ENCODE results near the gene DMRTC2. TPM values are rescaled to one million over a fixed set of nuclear protein-coding genes. Genes with fewer than 3 reads are reported as not detected.

Gene DMRTC2
- total RNA-seq: not detected in 2 replicates

DNA sequence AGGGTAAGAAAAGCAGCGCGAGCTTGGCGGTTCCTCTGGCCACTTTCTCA, at the start of gene DMRTC2:
Gene DMRTC2 (plus strand): TSS at position 42 of the 50 bp plus-strand sequence. CDS start 2,387 bp downstream, outside the sequence.
- H3K4me3 Mint-ChIP-seq: no peak within 1 kb of the TSS
- H3K4me1 Mint-ChIP-seq (ENCODE audit: low read depth): no peaks in the 10 kb centered on the region
- DNase-seq (ENCODE audit: low spot score): no peak
- H3K27ac Mint-ChIP-seq: no peak within 1 kb of the TSS
- peaks cover 3% of the 10 kb centered on the region for H3K27me3 Mint-ChIP-seq (ENCODE audit: insufficient read depth)
- intact Hi-C loops (cut with micrococcal nuclease): no loop called here
- H3K36me3 Mint-ChIP-seq (ENCODE audit: low read depth): no peaks in the 10 kb centered on the region
- no peaks in the 10 kb centered on the region for H3K9me3 Mint-ChIP-seq

DNA sequence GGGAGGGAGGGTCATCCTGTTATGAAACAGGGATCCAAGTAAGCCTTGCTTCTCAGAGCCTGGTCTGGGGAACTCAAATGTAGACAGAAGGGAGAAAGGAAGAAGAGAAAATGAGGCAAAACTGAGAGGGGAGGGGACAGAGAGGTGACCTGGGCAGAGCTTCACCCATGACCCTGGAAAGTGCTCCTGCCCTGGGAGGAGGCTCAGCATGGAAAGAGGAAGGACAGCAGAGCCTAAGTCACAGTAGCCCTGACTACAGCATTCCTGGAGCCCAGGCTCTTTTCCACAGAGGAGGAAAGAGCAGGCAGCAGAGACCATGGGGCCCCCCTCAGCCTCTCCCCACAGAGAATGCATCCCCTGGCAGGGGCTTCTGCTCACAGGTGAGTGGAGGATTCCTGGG, 48.5 kb upstream of the DMRTC2 start, which contains the start of gene CEACAM3:
Gene CEACAM3 (plus strand): TSS at position 226 of the 400 bp plus-strand sequence. CDS start 91 bp downstream, at position 317.
- Mint-ChIP-seq H3K4me3 (no peak within 1 kb of the TSS), H3K36me3 (ENCODE audit: low read depth) (no peaks in the 10 kb centered on the region), H3K4me1 (ENCODE audit: low read depth) (peaks cover 17% of the 10 kb centered on the region), H3K9me3 (no peaks in the 10 kb centered on the region), H3K27ac (no peak within 1 kb of the TSS), H3K27me3 (ENCODE audit: insufficient read depth) (peaks cover 38% of the 10 kb centered on the region)
- no peak for DNase-seq (ENCODE audit: low spot score)
- intact Hi-C loops (cut with micrococcal nuclease): no loop called here

GRCh38 chr19:41796901-41797300, 47.9 kb upstream of the DMRTC2 start:
- Mint-ChIP-seq H3K9me3 (no peaks in the 10 kb centered on the region), H3K36me3 (ENCODE audit: low read depth) (no peaks in the 10 kb centered on the region), H3K27me3 (ENCODE audit: insufficient read depth) (peaks cover 34% of the 10 kb centered on the region), H3K4me3 (no peak overlapping the region), H3K4me1 (ENCODE audit: low read depth) (peaks cover 23% of the 10 kb centered on the region), H3K27ac (no peak overlapping the region)
- no peak for DNase-seq (ENCODE audit: low spot score)
- intact Hi-C loops (cut with micrococcal nuclease): no loop called here

- peaks cover 35% of the 10 kb centered on the region for H3K4me1 Mint-ChIP-seq (ENCODE audit: low read depth)
- intact Hi-C loops (cut with micrococcal nuclease): no loop called here
- DNase-seq (ENCODE audit: low spot score): no peak
- no peaks in the 10 kb centered on the region for H3K9me3 Mint-ChIP-seq
- no peak overlapping the region for H3K4me3 Mint-ChIP-seq
- peaks cover 4% of the 10 kb centered on the region for H3K36me3 Mint-ChIP-seq (ENCODE audit: low read depth)
- H3K27ac Mint-ChIP-seq: no peak overlapping the region
- H3K27me3 Mint-ChIP-seq (ENCODE audit: insufficient read depth): peaks cover 16% of the 10 kb centered on the region
These were observed 45.3 kb upstream of the DMRTC2 start for GRCh38 chr19:41799444-41800000.

DNA sequence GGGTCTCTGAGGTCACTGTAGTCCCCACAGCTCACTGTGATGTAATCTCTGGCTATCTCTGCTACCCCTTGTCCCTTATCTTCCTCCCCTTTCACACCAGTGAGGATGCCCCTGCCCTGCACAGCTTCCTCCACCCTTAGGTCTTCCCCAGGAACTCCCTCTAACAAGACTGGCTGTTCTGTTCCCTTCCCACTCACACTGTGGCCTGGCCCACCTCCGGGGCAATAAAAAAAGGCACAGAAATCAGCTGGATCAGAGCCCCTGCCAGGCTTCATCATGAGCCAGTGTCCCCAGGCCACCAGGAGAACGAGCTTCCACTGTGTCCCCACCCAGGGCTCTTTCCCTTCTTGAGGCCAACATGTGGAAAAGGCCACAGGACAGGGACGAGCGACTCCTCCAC, 43.8 kb upstream of the DMRTC2 start:
- intact Hi-C loops (cut with micrococcal nuclease): no loop called here
- no peak for DNase-seq (ENCODE audit: low spot score)
- H3K36me3 Mint-ChIP-seq (ENCODE audit: low read depth): peaks cover 4% of the 10 kb centered on the region
- H3K27me3 Mint-ChIP-seq (ENCODE audit: insufficient read depth): peaks cover 11% of the 10 kb centered on the region
- H3K4me3 Mint-ChIP-seq: no peak overlapping the region
- no peak overlapping the region for H3K27ac Mint-ChIP-seq
- peaks cover 39% of the 10 kb centered on the region for H3K4me1 Mint-ChIP-seq (ENCODE audit: low read depth)
- no peaks in the 10 kb centered on the region for H3K9me3 Mint-ChIP-seq

DNA sequence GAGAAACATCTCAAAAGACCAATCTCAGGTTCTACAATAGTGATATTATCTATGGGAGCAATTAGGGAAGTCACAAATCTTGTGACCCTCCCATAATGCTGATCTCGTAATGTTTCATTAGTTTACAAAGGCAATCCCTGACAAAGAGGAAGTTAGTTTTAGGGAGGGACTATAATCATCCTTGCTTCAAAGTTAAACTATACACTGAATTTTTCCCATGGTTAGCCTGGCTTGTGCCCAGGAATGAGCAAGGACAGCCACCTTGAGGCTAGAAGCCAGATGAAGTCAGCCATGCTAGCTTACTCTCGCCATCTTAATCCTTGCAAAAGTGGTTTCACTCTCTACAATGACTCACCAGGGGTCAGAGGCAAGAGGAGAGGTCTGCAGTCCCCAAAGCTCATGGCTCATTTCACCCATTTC, 43.0 kb upstream of the DMRTC2 start:
- peak overlapping the region; percentile 5 for H3K27ac Mint-ChIP-seq
- H3K4me1 Mint-ChIP-seq (ENCODE audit: low read depth): peaks cover 42% of the 10 kb centered on the region
- DNase-seq (ENCODE audit: low spot score): no peak
- H3K36me3 Mint-ChIP-seq (ENCODE audit: low read depth): peaks cover 4% of the 10 kb centered on the region
- peaks cover 5% of the 10 kb centered on the region for H3K27me3 Mint-ChIP-seq (ENCODE audit: insufficient read depth)
- H3K4me3 Mint-ChIP-seq: no peak overlapping the region
- intact Hi-C loops (cut with micrococcal nuclease): no loop called here
- H3K9me3 Mint-ChIP-seq: no peaks in the 10 kb centered on the region

DNA sequence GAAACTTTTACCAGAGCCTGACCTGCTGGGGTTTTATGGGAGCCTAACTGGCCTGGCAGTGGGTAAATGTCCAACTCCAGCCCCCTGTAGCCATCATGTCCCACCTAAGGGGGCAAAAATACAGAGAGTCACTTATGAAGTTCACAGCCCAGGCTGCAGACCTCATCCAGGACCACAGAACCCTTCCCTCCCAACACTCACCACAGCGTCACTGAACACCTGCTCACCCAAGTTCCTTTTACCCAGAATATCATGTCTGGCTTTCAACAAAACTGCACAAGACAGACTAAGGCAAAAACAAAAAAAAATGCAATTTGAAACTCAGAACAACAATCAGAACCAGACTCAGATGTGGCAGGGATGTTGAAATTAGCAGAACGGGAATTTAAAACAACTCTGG, 42.1 kb upstream of the DMRTC2 start:
- intact Hi-C loops (cut with micrococcal nuclease): no loop called here
- Mint-ChIP-seq H3K4me1 (ENCODE audit: low read depth) (peaks cover 42% of the 10 kb centered on the region), H3K36me3 (ENCODE audit: low read depth) (peaks cover 4% of the 10 kb centered on the region), H3K27ac (peak overlapping the region; percentile 69), H3K9me3 (no peaks in the 10 kb centered on the region), H3K4me3 (no peak overlapping the region), H3K27me3 (ENCODE audit: insufficient read depth) (peaks cover 2% of the 10 kb centered on the region)
- DNase-seq (ENCODE audit: low spot score): no peak

GRCh38 chr19:41804336-41804735, 40.5 kb upstream of the DMRTC2 start:
- Mint-ChIP-seq H3K4me3 (no peak overlapping the region), H3K36me3 (ENCODE audit: low read depth) (peaks cover 4% of the 10 kb centered on the region)

DNA sequence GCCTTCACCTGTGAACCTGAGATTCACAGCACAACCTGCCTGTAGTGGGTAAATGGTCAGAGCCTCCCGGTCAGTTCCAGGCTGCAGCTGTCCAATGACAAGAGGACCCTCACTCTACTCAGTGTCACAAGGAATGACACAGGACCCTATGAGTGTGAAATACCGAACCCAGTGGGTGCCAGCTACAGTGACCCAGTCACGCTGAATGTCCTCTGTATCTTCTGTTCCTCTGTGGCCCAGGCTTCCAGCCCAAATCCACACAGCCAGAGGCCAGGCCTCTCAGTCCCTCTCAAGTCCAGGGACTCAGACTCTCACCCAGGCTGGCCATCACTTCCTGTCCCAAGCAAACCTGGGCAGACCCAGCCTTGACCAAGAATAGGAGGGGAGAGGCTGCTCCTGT, 37.7 kb upstream of the DMRTC2 start:
- H3K27me3 Mint-ChIP-seq (ENCODE audit: insufficient read depth): no peaks in the 10 kb centered on the region
- no peaks in the 10 kb centered on the region for H3K9me3 Mint-ChIP-seq
- H3K27ac Mint-ChIP-seq: no peak overlapping the region
- H3K36me3 Mint-ChIP-seq (ENCODE audit: low read depth): peaks cover 4% of the 10 kb centered on the region
- no peak overlapping the region for H3K4me3 Mint-ChIP-seq
- H3K4me1 Mint-ChIP-seq (ENCODE audit: low read depth): peaks cover 38% of the 10 kb centered on the region
- no peak for DNase-seq (ENCODE audit: low spot score)
- intact Hi-C loops (cut with micrococcal nuclease): no loop called here

More at GRCh38 chr19:41804336-41804735, 40.5 kb upstream of the DMRTC2 start:
- no peaks in the 10 kb centered on the region for H3K9me3 Mint-ChIP-seq
- no peak for DNase-seq (ENCODE audit: low spot score)
- peak overlapping the region; percentile 83 for H3K27ac Mint-ChIP-seq
- no peaks in the 10 kb centered on the region for H3K27me3 Mint-ChIP-seq (ENCODE audit: insufficient read depth)
- intact Hi-C loops (cut with micrococcal nuclease): no loop called here
- H3K4me1 Mint-ChIP-seq (ENCODE audit: low read depth): peaks cover 47% of the 10 kb centered on the region

GRCh38 chr19:41808663-41809566, 35.9 kb upstream of the DMRTC2 start:
- DNase-seq (ENCODE audit: low spot score): no peak
- Mint-ChIP-seq H3K4me1 (ENCODE audit: low read depth) (peaks cover 30% of the 10 kb centered on the region), H3K36me3 (ENCODE audit: low read depth) (peaks cover 3% of the 10 kb centered on the region), H3K4me3 (no peak overlapping the region), H3K27ac (no peak overlapping the region), H3K27me3 (ENCODE audit: insufficient read depth) (no peaks in the 10 kb centered on the region), H3K9me3 (no peaks in the 10 kb centered on the region)
- intact Hi-C loops (cut with micrococcal nuclease): no loop called here

- Mint-ChIP-seq H3K36me3 (ENCODE audit: low read depth) (no peaks in the 10 kb centered on the region), H3K4me1 (ENCODE audit: low read depth) (peaks cover 30% of the 10 kb centered on the region), H3K4me3 (no peak overlapping the region), H3K27me3 (ENCODE audit: insufficient read depth) (no peaks in the 10 kb centered on the region), H3K9me3 (no peaks in the 10 kb centered on the region), H3K27ac (no peak overlapping the region)
- intact Hi-C loops (cut with micrococcal nuclease): no loop called here
- DNase-seq (ENCODE audit: low spot score): no peak
These were observed 34.5 kb upstream of the DMRTC2 start for GRCh38 chr19:41810301-41810700.

DNA sequence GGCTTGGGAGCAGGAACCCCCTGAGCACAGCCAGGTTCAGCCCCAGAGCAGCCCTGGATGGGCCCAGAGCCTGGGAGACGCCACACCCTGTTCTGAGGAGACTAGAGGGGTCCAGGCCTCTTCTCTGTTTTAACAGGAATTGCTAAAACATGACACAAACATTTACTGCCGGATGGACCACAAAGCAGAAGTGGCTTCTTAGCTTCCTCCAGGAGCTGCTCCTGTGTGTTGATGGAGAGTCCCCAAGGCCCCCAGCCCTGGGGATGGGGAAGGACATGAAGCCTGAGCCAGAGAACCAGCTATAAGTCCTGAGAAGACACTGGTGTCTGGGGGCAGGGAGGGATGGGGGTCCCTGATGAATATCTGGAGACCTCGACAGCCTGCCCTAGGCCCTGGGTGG, 33.8 kb upstream of the DMRTC2 start:
- Mint-ChIP-seq H3K27ac (no peak overlapping the region), H3K36me3 (ENCODE audit: low read depth) (no peaks in the 10 kb centered on the region), H3K4me3 (no peak overlapping the region), H3K4me1 (ENCODE audit: low read depth) (peaks cover 28% of the 10 kb centered on the region), H3K27me3 (ENCODE audit: insufficient read depth) (no peaks in the 10 kb centered on the region), H3K9me3 (no peaks in the 10 kb centered on the region)
- DNase-seq (ENCODE audit: low spot score): no peak
- intact Hi-C loops (cut with micrococcal nuclease): no loop called here

DNA sequence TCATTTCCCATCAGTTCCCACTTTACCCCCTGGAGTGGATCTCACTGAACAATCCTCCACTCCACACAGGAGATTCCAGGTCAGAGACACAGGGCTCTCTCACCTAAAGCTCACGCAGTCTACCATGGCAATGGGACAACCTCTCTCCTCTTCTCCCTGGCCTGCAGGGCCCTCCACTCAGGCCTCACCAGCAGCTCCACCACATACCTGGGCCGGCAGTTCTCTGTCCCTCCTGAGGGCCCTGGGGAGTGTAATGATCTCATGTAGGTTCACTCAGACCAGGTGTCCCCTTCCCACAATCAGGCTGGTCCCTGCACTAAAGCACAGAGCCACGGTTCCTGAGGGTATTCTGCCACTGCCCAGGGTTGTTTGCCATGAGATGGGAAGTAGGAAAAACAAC, 32.9 kb upstream of the DMRTC2 start:
- no peak overlapping the region for H3K27ac Mint-ChIP-seq
- H3K27me3 Mint-ChIP-seq (ENCODE audit: insufficient read depth): no peaks in the 10 kb centered on the region
- no peaks in the 10 kb centered on the region for H3K9me3 Mint-ChIP-seq
- DNase-seq (ENCODE audit: low spot score): no peak
- H3K4me3 Mint-ChIP-seq: no peak overlapping the region
- H3K36me3 Mint-ChIP-seq (ENCODE audit: low read depth): no peaks in the 10 kb centered on the region
- intact Hi-C loops (cut with micrococcal nuclease): no loop called here
- peaks cover 25% of the 10 kb centered on the region for H3K4me1 Mint-ChIP-seq (ENCODE audit: low read depth)

- Mint-ChIP-seq H3K27ac (no peak overlapping the region), H3K36me3 (ENCODE audit: low read depth) (no peaks in the 10 kb centered on the region), H3K4me1 (ENCODE audit: low read depth) (peaks cover 20% of the 10 kb centered on the region), H3K27me3 (ENCODE audit: insufficient read depth) (peaks cover 8% of the 10 kb centered on the region), H3K4me3 (no peak overlapping the region), H3K9me3 (no peaks in the 10 kb centered on the region)
- intact Hi-C loops (cut with micrococcal nuclease): no loop called here
- no peak for DNase-seq (ENCODE audit: low spot score)
These were observed 30.9 kb upstream of the DMRTC2 start for GRCh38 chr19:41813911-41814310.
